ENCODE results near the gene CCDC92. TPM values are rescaled to one million over a fixed set of nuclear protein-coding genes. Genes with fewer than 3 reads are reported as not detected.

CCDC92 gene
- total RNA-seq, 1 experiment from 2014 or later, result 16.8 TPM

DNA sequence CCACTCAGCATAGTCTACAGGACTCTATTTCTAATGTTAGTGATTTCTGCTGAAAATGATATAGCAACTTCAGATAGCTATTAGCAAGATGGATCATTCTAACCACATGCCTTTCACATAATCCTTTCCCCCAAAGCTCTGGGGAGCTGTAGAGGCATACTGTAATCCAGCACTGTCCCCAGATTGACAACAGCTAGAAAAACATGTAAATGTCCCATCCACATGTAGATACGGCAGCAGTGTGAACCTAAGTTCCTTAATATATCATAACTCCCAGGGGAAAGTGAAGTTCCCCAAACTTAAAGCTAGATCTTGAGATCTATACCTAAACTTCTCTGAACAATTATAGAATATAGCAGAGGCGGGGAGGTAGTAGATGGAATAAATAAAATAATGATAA lies 14.4 kb upstream of the CCDC92 start:
- H3K27ac Mint-ChIP-seq (ENCODE audit: unreplicated experiment), result no peak overlapping the region

DNA sequence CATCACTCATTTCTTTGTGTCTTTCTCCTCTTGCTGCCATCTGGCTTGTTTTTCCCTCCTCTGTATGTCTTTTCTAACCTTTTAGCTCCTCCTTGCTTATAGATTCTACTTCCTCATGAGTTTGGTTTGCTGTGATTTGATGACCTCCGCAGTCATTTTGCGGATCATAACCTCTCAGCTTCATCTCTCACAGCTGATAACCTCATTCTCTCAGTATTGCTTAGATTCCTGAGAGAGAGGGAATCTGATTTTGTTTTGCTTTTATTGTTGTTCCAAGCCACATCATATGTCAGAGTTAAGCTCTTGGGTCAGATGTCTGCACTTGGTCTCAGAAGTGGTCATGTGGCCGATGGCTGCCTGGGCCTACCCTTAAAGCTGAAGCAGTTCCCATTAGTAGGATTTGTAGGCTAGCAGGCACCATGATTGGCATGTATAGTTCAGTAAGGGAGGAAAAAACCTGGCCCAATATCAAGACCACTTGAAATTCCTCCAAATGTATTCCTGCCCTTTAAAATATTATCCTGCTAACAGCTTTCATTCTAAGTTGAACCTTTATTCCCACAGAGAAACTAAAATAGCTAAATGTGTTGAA lies 13.8 kb upstream of the CCDC92 start:
- Histone ChIP-seq H3K9me3 (no peaks in the 10 kb centered on the region), H3K4me3 (ENCODE audit: low read depth, low read length) (no peak overlapping the region), H3K36me3 (ENCODE audit: control insufficient read depth, insufficient read depth, low read length) (peaks cover 4% of the 10 kb centered on the region), H3K27me3 (replicated peaks; ENCODE audit: control insufficient read depth, insufficient read depth, low read length) (no peaks in the 10 kb centered on the region), H3K4me1 (peaks cover 28% of the 10 kb centered on the region)
- CTCF ChIA-PET, result interaction anchor here (0.5 to 1.3 kb wide), 4 partner anchors 46 to 186 kb away, joined by 3 to 6 read pairs (median 4); no protein-coding TSS in a partner anchor
- Mint-ChIP-seq H3K4me1 (ENCODE audit: low read depth, unreplicated experiment) (peaks cover 31% of the 10 kb centered on the region), H3K9me3 (ENCODE audit: unreplicated experiment) (no peaks in the 10 kb centered on the region), H3K36me3 (ENCODE audit: insufficient read depth, unreplicated experiment) (peaks cover 70% of the 10 kb centered on the region), H3K27me3 (ENCODE audit: insufficient read depth, unreplicated experiment) (no peaks in the 10 kb centered on the region), H3K4me3 (ENCODE audit: unreplicated experiment) (no peak overlapping the region), H3K27ac (ENCODE audit: unreplicated experiment) (no peak overlapping the region)
- TF ChIP-seq, protein P1, sequence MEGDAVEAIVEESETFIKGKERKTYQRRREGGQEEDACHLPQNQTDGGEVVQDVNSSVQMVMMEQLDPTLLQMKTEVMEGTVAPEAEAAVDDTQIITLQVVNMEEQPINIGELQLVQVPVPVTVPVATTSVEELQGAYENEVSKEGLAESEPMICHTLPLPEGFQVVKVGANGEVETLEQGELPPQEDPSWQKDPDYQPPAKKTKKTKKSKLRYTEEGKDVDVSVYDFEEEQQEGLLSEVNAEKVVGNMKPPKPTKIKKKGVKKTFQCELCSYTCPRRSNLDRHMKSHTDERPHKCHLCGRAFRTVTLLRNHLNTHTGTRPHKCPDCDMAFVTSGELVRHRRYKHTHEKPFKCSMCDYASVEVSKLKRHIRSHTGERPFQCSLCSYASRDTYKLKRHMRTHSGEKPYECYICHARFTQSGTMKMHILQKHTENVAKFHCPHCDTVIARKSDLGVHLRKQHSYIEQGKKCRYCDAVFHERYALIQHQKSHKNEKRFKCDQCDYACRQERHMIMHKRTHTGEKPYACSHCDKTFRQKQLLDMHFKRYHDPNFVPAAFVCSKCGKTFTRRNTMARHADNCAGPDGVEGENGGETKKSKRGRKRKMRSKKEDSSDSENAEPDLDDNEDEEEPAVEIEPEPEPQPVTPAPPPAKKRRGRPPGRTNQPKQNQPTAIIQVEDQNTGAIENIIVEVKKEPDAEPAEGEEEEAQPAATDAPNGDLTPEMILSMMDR (IDR thresholded peaks at IDR 0.05; ENCODE audit: insufficient read depth in 1 of 2, low read depth in 1 of 2, low read length in 1 of 2, severe bottlenecking in 1 of 2, unreplicated experiment in 1 of 2), result no peak
- DNase-seq, result no peak
- intact Hi-C loops (cut with micrococcal nuclease; ENCODE audit: unreplicated experiment), result no loop called here
- POLR2A ChIA-PET, result no interaction called here
- no TSS peak for BruUV-seq (replicated peaks)

More for the DNA sequence above, 14.4 kb upstream of the CCDC92 start:
- TF ChIP-seq, protein P1 (IDR thresholded peaks at IDR 0.05; ENCODE audit: insufficient read depth in 1 of 2, low read depth in 1 of 2, low read length in 1 of 2, severe bottlenecking in 1 of 2, unreplicated experiment in 1 of 2), result no peak
- H3K36me3 ChIP-seq (ENCODE audit: control insufficient read depth, insufficient read depth, low read length), result peaks cover 4% of the 10 kb centered on the region
- H3K4me1 ChIP-seq, result peaks cover 34% of the 10 kb centered on the region
- H3K27me3 ChIP-seq (replicated peaks; ENCODE audit: control insufficient read depth, insufficient read depth, low read length), result no peaks in the 10 kb centered on the region
- CTCF ChIA-PET, result interaction anchor here (0.5 to 1.3 kb wide), 3 partner anchors 45 to 187 kb away, joined by 3 to 6 read pairs (median 4); no protein-coding TSS in a partner anchor
- no peak overlapping the region for H3K4me3 ChIP-seq (ENCODE audit: low read depth, low read length)
- H3K9me3 Mint-ChIP-seq (ENCODE audit: unreplicated experiment), result no peaks in the 10 kb centered on the region
- H3K4me3 Mint-ChIP-seq (ENCODE audit: unreplicated experiment), result no peak overlapping the region
- peaks cover 31% of the 10 kb centered on the region for H3K4me1 Mint-ChIP-seq (ENCODE audit: low read depth, unreplicated experiment)
- no TSS peak for BruUV-seq (replicated peaks)
- no peaks in the 10 kb centered on the region for H3K27me3 Mint-ChIP-seq (ENCODE audit: insufficient read depth, unreplicated experiment)
- no peaks in the 10 kb centered on the region for H3K9me3 ChIP-seq
- POLR2A ChIA-PET, result no interaction called here
- H3K36me3 Mint-ChIP-seq (ENCODE audit: insufficient read depth, unreplicated experiment), result peaks cover 75% of the 10 kb centered on the region
- no peak for DNase-seq
- intact Hi-C loops (cut with micrococcal nuclease; ENCODE audit: unreplicated experiment), result no loop called here

DNA sequence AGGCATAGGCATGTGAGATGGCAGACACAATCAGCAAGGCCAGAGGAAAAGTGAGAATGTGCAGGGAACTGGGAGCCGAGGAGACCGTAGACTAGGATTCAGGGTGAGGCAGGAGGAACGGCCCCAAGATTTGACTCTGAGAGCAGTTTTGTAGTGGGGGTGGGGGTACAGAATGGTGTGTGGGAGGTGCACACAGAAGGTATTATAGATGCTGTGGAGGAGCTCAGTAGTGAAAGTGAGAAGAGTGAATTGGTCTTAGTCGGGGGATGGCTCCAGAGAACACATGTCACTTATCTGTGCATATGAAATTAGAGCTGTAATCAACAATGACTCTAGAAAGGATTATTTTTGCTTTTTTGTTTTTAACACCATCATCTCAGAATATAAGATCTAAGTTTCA lies 12.3 kb upstream of the CCDC92 start:
- Mint-ChIP-seq H3K4me3 (ENCODE audit: unreplicated experiment) (no peak overlapping the region), H3K4me1 (ENCODE audit: low read depth, unreplicated experiment) (peaks cover 17% of the 10 kb centered on the region), H3K27me3 (ENCODE audit: insufficient read depth, unreplicated experiment) (no peaks in the 10 kb centered on the region), H3K9me3 (ENCODE audit: unreplicated experiment) (no peaks in the 10 kb centered on the region), H3K27ac (ENCODE audit: unreplicated experiment) (peak overlapping the region; percentile 2), H3K36me3 (ENCODE audit: insufficient read depth, unreplicated experiment) (peaks cover 64% of the 10 kb centered on the region)
- TF ChIP-seq, protein P1 (IDR thresholded peaks at IDR 0.05; ENCODE audit: insufficient read depth in 1 of 2, low read depth in 1 of 2, low read length in 1 of 2, severe bottlenecking in 1 of 2, unreplicated experiment in 1 of 2), result no peak
- Histone ChIP-seq H3K27me3 (replicated peaks; ENCODE audit: control insufficient read depth, insufficient read depth, low read length) (no peaks in the 10 kb centered on the region), H3K36me3 (ENCODE audit: control insufficient read depth, insufficient read depth, low read length) (peaks cover 4% of the 10 kb centered on the region), H3K4me1 (peaks cover 13% of the 10 kb centered on the region), H3K4me3 (ENCODE audit: low read depth, low read length) (no peak overlapping the region), H3K9me3 (no peaks in the 10 kb centered on the region)
- intact Hi-C loops (cut with micrococcal nuclease; ENCODE audit: unreplicated experiment), result loop anchor here (1.0 to 2.0 kb wide), 3 partner anchors 80 to 184 kb away; no protein-coding TSS in a partner anchor
- DNase-seq, result no peak
- CTCF ChIA-PET, result no interaction called here
- BruUV-seq (replicated peaks), result no TSS peak
- POLR2A ChIA-PET, result no interaction called here
